IMR-90 (cell line): ENCODE measurements around the gene ZDHHC7. TPM values are rescaled to one million over a fixed set of nuclear protein-coding genes. Genes with fewer than 3 reads are reported as not detected.
A peak's percentile ranks its signal among the peaks of the same experiment; 100 is the strongest.

Experiments used
- ATAC-seq: fragments of 200-7000 bp; cut with Tn5 transposase; 2 replicates; pipeline ENCODE4 v1.9.1; 2020; ENCODE audit warnings: low read depth, mild to moderate bottlenecking, moderate library complexity
- BruUV-seq: library from RNA; stranded (reverse); fragments of 400-500 nt; replicated peaks from 2 replicates; lab custom pipeline; 2021; lab: Mats Ljungman, UMichigan
- CTCF ChIA-PET: fragments of 300-600 bp; formaldehyde crosslinking; extraction: SDS; loops from one replicate; lab custom pipeline; 2021; ENCODE audit warnings: antibody characterized with exemption; lab: Yijun Ruan, JAX
- POLR2A ChIA-PET: fragments of 300-600 bp; sonication (Branson Sonifier 250); formaldehyde crosslinking; loops from one replicate; lab custom pipeline; 2022; ENCODE audit warnings: antibody characterized with exemption; ENCODE audit not compliant: unreplicated experiment; lab: Charles Lee
- DNase-seq: peaks from one replicate; pipeline ENCODE4 v3.0.0; 2013
- H2AFZ ChIP-seq: replicated peaks from 2 replicates; pipeline ENCODE3; 2013; ENCODE audit warnings: low read length, mild to moderate bottlenecking; ENCODE audit not compliant: poor library complexity
- H2AK5ac ChIP-seq: 2 replicates; pipeline ENCODE4 v1.6.1; 2013; ENCODE audit warnings: low read depth, low read length, inconsistent platforms
- H2AK9ac ChIP-seq: replicated peaks from 2 replicates; pipeline ENCODE3; 2013; ENCODE audit warnings: mild to moderate bottlenecking, low read depth, low read length, moderate library complexity; ENCODE audit not compliant: poor library complexity
- H2BK120ac ChIP-seq: 2 replicates; pipeline ENCODE4 v1.6.1; 2013; ENCODE audit warnings: low read depth, low read length, inconsistent platforms
- H2BK15ac ChIP-seq: 3 replicates; pipeline ENCODE4 v1.6.1; 2013; ENCODE audit warnings: low read depth, low read length, inconsistent platforms
- H2BK20ac ChIP-seq: 2 replicates; pipeline ENCODE4 v1.6.1; 2013; ENCODE audit warnings: low read depth, mild to moderate bottlenecking, inconsistent platforms, low read length, moderate library complexity
- H2BK5ac ChIP-seq: 2 replicates; pipeline ENCODE4 v1.6.1; 2013; ENCODE audit warnings: mild to moderate bottlenecking, low read depth, low read length, inconsistent platforms; ENCODE audit not compliant: poor library complexity, severe bottlenecking
- H3K14ac ChIP-seq: replicated peaks from 2 replicates; pipeline ENCODE4 v1.6.1; 2013; ENCODE audit warnings: low read depth, low read length, inconsistent platforms
- H3K18ac ChIP-seq: 2 replicates; pipeline ENCODE4 v1.6.1; 2013; ENCODE audit warnings: low read depth, low read length, control low read depth
- H3K23ac ChIP-seq: 2 replicates; pipeline ENCODE4 v1.6.1; 2013; ENCODE audit warnings: low read depth, low read length, inconsistent platforms
- H3K27ac ChIP-seq: 2 replicates; pipeline ENCODE4 v1.5.1; 2013; ENCODE audit warnings: mild to moderate bottlenecking, control low read depth, low read length; ENCODE audit not compliant: insufficient read depth
- H3K27me3 ChIP-seq: 2 replicates; pipeline ENCODE4 v1.6.1; 2013; ENCODE audit warnings: low read length; ENCODE audit not compliant: control insufficient read depth, insufficient read depth
- H3K36me3 ChIP-seq: 2 replicates; pipeline ENCODE4 v1.6.1; 2013; ENCODE audit warnings: low read length, mixed read lengths; ENCODE audit not compliant: control insufficient read depth, insufficient read depth
- H3K4ac ChIP-seq: 2 replicates; pipeline ENCODE4 v1.6.1; 2013; ENCODE audit warnings: low read depth, low read length, inconsistent platforms
- H3K4me1 ChIP-seq: 2 replicates; pipeline ENCODE4 v1.6.1; 2013; ENCODE audit warnings: low read length, mixed read lengths; ENCODE audit not compliant: control insufficient read depth, insufficient read depth
- H3K4me2 ChIP-seq: 2 replicates; pipeline ENCODE4 v1.6.1; 2013; ENCODE audit warnings: low read depth, mild to moderate bottlenecking, control low read depth, low read length, moderate library complexity
- H3K4me3 ChIP-seq: 2 replicates; pipeline ENCODE4 v1.5.1; 2013; ENCODE audit warnings: low read depth, mild to moderate bottlenecking, control low read depth, low read length, moderate library complexity; ENCODE audit not compliant: insufficient read depth
- H3K56ac ChIP-seq: 2 replicates; pipeline ENCODE4 v1.6.1; 2013; ENCODE audit warnings: low read length, inconsistent platforms; ENCODE audit not compliant: insufficient read depth; ENCODE audit errors: extremely low read depth
- H3K79me1 ChIP-seq, 2 experiments: 2 replicates each; pipeline ENCODE4 v1.6.1; 2013; ENCODE audit warnings: low read length in 2 of 2, inconsistent platforms in 1 of 2, low read depth in 1 of 2
- H3K9ac ChIP-seq: 2 replicates; pipeline ENCODE4 v1.6.1; 2013; ENCODE audit warnings: low read depth, low read length, control low read depth
- H3K9me1 ChIP-seq: 2 replicates; pipeline ENCODE4 v1.6.1; 2013; ENCODE audit warnings: low read length, inconsistent platforms; ENCODE audit not compliant: insufficient read depth
- H3K9me3 ChIP-seq: 2 replicates; pipeline ENCODE4 v1.6.1; 2013; ENCODE audit warnings: low read length; ENCODE audit not compliant: control insufficient read depth, insufficient read depth
- H4K20me1 ChIP-seq: 2 replicates; pipeline ENCODE4 v1.6.1; 2013; ENCODE audit warnings: low read length, inconsistent platforms; ENCODE audit not compliant: insufficient read depth
- H4K5ac ChIP-seq: 2 replicates; pipeline ENCODE4 v1.6.1; 2013; ENCODE audit warnings: mild to moderate bottlenecking, low read depth, low read length, control low read depth
- H4K8ac ChIP-seq, 2 experiments: 2 replicates each; pipeline ENCODE4 v1.6.1; 2013; ENCODE audit warnings: low read depth in 2 of 2, low read length in 2 of 2, control low read depth in 1 of 2, inconsistent platforms in 1 of 2
- H4K91ac ChIP-seq: 2 replicates; pipeline ENCODE4 v1.6.1; 2013; ENCODE audit warnings: low read depth, low read length, inconsistent platforms; ENCODE audit not compliant: insufficient read depth
- CTCF ChIP-seq: conservative IDR thresholded peaks from 2 replicates; pipeline ENCODE4 v1.5.1; 2012; ENCODE audit warnings: mild to moderate bottlenecking, low read depth, low read length, improper control_type of control experiment
- SMC3 ChIP-seq: fragments of 150-350 bp; IDR thresholded peaks from 2 replicates; pipeline ENCODE4 v1.6.1; 2016; ENCODE audit warnings: low read depth, mild to moderate bottlenecking, antibody characterized with exemption, low read length, moderate library complexity
- WGBS, 2 experiments: methylation state at CpG; one replicate each; pipeline versions ENCODE4 v1.1.5 to v1.1.7; 2013; ENCODE audit warnings: missing lambda C conversion rate in 2 of 2; ENCODE audit not compliant: insufficient read length in 1 of 2; ENCODE audit errors: extremely low coverage in 2 of 2; 5-methylcytosine and 5-hydroxymethylcytosine counted together
- dilution Hi-C: fragments of 300-500 bp; cut with HindIII; formaldehyde crosslinking; loops from one replicate; pipeline ENCODE4 v1.14.3; 2018; ENCODE audit warnings: low sequenced_read_pairs; ENCODE audit not compliant: unreplicated experiment
- in situ Hi-C: fragments of 300-500 bp; cut with MboI; formaldehyde crosslinking; loops from 3 replicates; pipeline ENCODE4 v1.14.3; 2019; ENCODE audit warnings: low sequenced_read_pairs, inconsistent platforms, mixed read lengths
- intact Hi-C: fragments of 100-400 bp; cut with micrococcal nuclease; formaldehyde crosslinking; loops from 2 replicates; pipeline ENCODE4 v1.10.0; 2022
- polyA plus RNA-seq, 3 experiments: library from polyadenylated mRNA; depleted of rRNA; stranded (reverse); fragments of >200 nt; gene quantifications; 2 replicates each; pipeline ENCODE4 v1.2.3, GENCODE V29; 2012; ENCODE audit warnings: low replicate concordance in 1 of 3
- total RNA-seq: library from RNA; depleted of rRNA; stranded (reverse); fragments of >200 nt; gene quantifications from 2 replicates; pipeline ENCODE4 v1.2.3, GENCODE V29; 2012

ZDHHC7 gene
- total and polyA plus RNA-seq, 2 of the 4 experiments (the other 2 are of a cell fraction): 80.1 to 97.1 TPM

GRCh38 chr16:85057212-85057889 lies 46.0 kb upstream of the ZDHHC7 start:
- CTCF ChIA-PET: interaction anchor here (1.1 kb wide), 1 partner anchor 80 kb away, joined by 4 read pairs; no protein-coding TSS in a partner anchor

More at GRCh38 chr16:85057212-85057889, 46.0 kb upstream of the ZDHHC7 start:
- peaks cover 8% of the 10 kb centered on the region for H3K4me1 ChIP-seq
- intact Hi-C loops: no loop called here
- H3K9ac ChIP-seq: no peak overlapping the region
- no peak overlapping the region for H2AK5ac ChIP-seq
- in situ Hi-C loops: no loop called here
- no peak overlapping the region for H2BK120ac ChIP-seq
- WGBS, 2 experiments: 100% methylated on average over 2 of the region's 9 CpGs; no CpG with 5 or more reads in 1 of the 2 experiments
- POLR2A ChIA-PET: no interaction called here
- no peak overlapping the region for H3K56ac ChIP-seq
- H2BK20ac ChIP-seq: no peak overlapping the region
- H3K36me3 ChIP-seq: no peaks in the 10 kb centered on the region
- H2AK9ac ChIP-seq: no peak overlapping the region
- H2BK5ac ChIP-seq: no peak overlapping the region
- H3K23ac ChIP-seq: no peak overlapping the region
- H4K5ac ChIP-seq: no peak overlapping the region
- H3K9me3 ChIP-seq: no peaks in the 10 kb centered on the region
- H4K8ac ChIP-seq: no peak overlapping the region
- H4K20me1 ChIP-seq: peaks cover 21% of the 10 kb centered on the region
- no peaks in the 10 kb centered on the region for H3K27me3 ChIP-seq
- H3K18ac ChIP-seq: no peak overlapping the region
- no peak for ATAC-seq
- no peak for DNase-seq
- no peak overlapping the region for H3K4me2 ChIP-seq
- peaks cover 9 to 25% of the 10 kb centered on the region in 2 experiments; a peak in 3 of 4 replicates for H3K79me1 ChIP-seq
- H4K91ac ChIP-seq: no peak overlapping the region
- H2AFZ ChIP-seq: no peak overlapping the region
- dilution Hi-C loops: no loop called here
- H2BK15ac ChIP-seq: no peak overlapping the region
- no TSS peak for BruUV-seq
- H3K4ac ChIP-seq: no peak overlapping the region
- H3K27ac ChIP-seq: no peak overlapping the region
- H3K4me3 ChIP-seq: no peak overlapping the region
- no peak overlapping the region for H3K14ac ChIP-seq
- H3K9me1 ChIP-seq: peaks cover 7% of the 10 kb centered on the region
- no peak for TF ChIP-seq SMC3
- 0 out of 2 replicates have a peak, but pooled peaks have one; percentile 1 for TF ChIP-seq CTCF
